DND-41 (cell line): Measurements from ENCODE around the gene ATAD3C.

Experiments
- CTCF ChIP-seq: IDR thresholded peaks from 2 replicates; pipeline ENCODE4 v1.5.1; 2012; ENCODE audit warnings: borderline replicate concordance, low read length, moderate library complexity, mild to moderate bottlenecking; ENCODE audit not compliant: poor library complexity, severe bottlenecking; ENCODE audit errors: extremely low read depth
- EZH2 ChIP-seq: IDR thresholded peaks from 3 replicates; pipeline ENCODE4 v1.6.1; 2012; ENCODE audit warnings: borderline replicate concordance, low read depth, mild to moderate bottlenecking, moderate library complexity, low read length, inconsistent platforms; ENCODE audit not compliant: severe bottlenecking

GRCh38 chr1:1425753-1426495 is 23.6 kb upstream of the ATAD3C start:
- TF ChIP-seq CTCF = no peak
- TF ChIP-seq EZH2 = no peak
